ENCODE measurements around the gene TTC3.
"Not testable (repeated sequence)": the region's sequence is repeated elsewhere in the genome, so short reads cannot be mapped to it uniquely, and the experiment has no call there.

TTC3 gene

GRCh38 chr21:37098751-37099150 lies 25.7 kb downstream of the TTC3 start:
- DNase-seq (ENCODE audit: low read depth), result no peak

- DNase-seq (ENCODE audit: low read depth), result no peak
Measured at GRCh38 chr21:37100316-37100715, 27.3 kb downstream of the TTC3 start.

- DNase-seq (ENCODE audit: low read depth), result no peak
Measured at GRCh38 chr21:37101384-37101783, 28.3 kb downstream of the TTC3 start.

- not testable (repeated sequence) for DNase-seq (ENCODE audit: low read depth)
Measured at GRCh38 chr21:37102746-37103145, 29.7 kb downstream of the TTC3 start.

GRCh38 chr21:37106998-37107397 lies 33.9 kb downstream of the TTC3 start:
- DNase-seq (ENCODE audit: low read depth), result no peak

GRCh38 chr21:37111029-37111428 lies 38.0 kb downstream of the TTC3 start:
- DNase-seq (ENCODE audit: low read depth), result not testable (repeated sequence)

GRCh38 chr21:37114301-37114700 lies 41.2 kb downstream of the TTC3 start:
- DNase-seq (ENCODE audit: low read depth), result not testable (repeated sequence)

GRCh38 chr21:37116459-37116858 lies 43.4 kb downstream of the TTC3 start:
- not testable (repeated sequence) for DNase-seq (ENCODE audit: low read depth)

GRCh38 chr21:37117204-37117603 lies 44.1 kb downstream of the TTC3 start:
- no peak for DNase-seq (ENCODE audit: low read depth)

GRCh38 chr21:37118187-37118826 lies 45.3 kb downstream of the TTC3 start:
- DNase-seq (ENCODE audit: low read depth), result no peak

GRCh38 chr21:37119421-37120218 lies 46.6 kb downstream of the TTC3 start:
- DNase-seq (ENCODE audit: low read depth), result no peak

GRCh38 chr21:37128076-37128475 lies 55.0 kb downstream of the TTC3 start:
- DNase-seq (ENCODE audit: low read depth), result no peak

GRCh38 chr21:37130971-37131370 lies 57.9 kb downstream of the TTC3 start:
- peak; percentile 19 for DNase-seq (ENCODE audit: low read depth)

- no peak for DNase-seq (ENCODE audit: low read depth)
Measured at GRCh38 chr21:37136261-37136660, 63.2 kb downstream of the TTC3 start.

GRCh38 chr21:37136744-37137143 lies 63.7 kb downstream of the TTC3 start:
- DNase-seq (ENCODE audit: low read depth), result no peak

GRCh38 chr21:37139154-37139553 lies 66.1 kb downstream of the TTC3 start:
- DNase-seq (ENCODE audit: low read depth), result no peak

GRCh38 chr21:37139902-37140301 lies 66.8 kb downstream of the TTC3 start:
- DNase-seq (ENCODE audit: low read depth), result no peak

GRCh38 chr21:37143392-37143791 lies 70.3 kb downstream of the TTC3 start:
- DNase-seq (ENCODE audit: low read depth), result not testable (repeated sequence)

GRCh38 chr21:37145635-37146111 lies 72.6 kb downstream of the TTC3 start:
- no peak for DNase-seq (ENCODE audit: low read depth)

GRCh38 chr21:37146320-37147235 lies 73.5 kb downstream of the TTC3 start:
- no peak for DNase-seq (ENCODE audit: low read depth)

GRCh38 chr21:37149411-37149810 lies 76.4 kb downstream of the TTC3 start:
- peak; percentile 13 for DNase-seq (ENCODE audit: low read depth)

GRCh38 chr21:37153196-37153934 lies 80.3 kb downstream of the TTC3 start:
- no peak for DNase-seq (ENCODE audit: low read depth)
